ENCODE measurements around the gene VPS29.
"Not testable (repeated sequence)": the region's sequence is repeated elsewhere in the genome, so short reads cannot be mapped to it uniquely, and the experiment has no call there.

Gene VPS29

GRCh38 chr12:110520876-110521712, 19.2 kb upstream of the VPS29 start:
- DNase-seq, result not testable (repeated sequence)

- DNase-seq, result not testable (repeated sequence)
Observed at GRCh38 chr12:110518014-110518413, 16.1 kb upstream of the VPS29 start.

- no peak for DNase-seq
Observed at GRCh38 chr12:110516995-110517394, 15.1 kb upstream of the VPS29 start.

GRCh38 chr12:110514363-110514762, 12.5 kb upstream of the VPS29 start:
- no peak for DNase-seq

- DNase-seq, result no peak
Observed at GRCh38 chr12:110513842-110514241, 11.9 kb upstream of the VPS29 start.

GRCh38 chr12:110508071-110508586, 6.2 kb upstream of the VPS29 start:
- DNase-seq, result no peak

GRCh38 chr12:110505332-110505731, 3.4 kb upstream of the VPS29 start:
- DNase-seq, result no peak

GRCh38 chr12:110503432-110503831, 1.5 kb upstream of the VPS29 start:
- no peak for DNase-seq

GRCh38 chr12:110501399-110501751, 536 bp downstream of the VPS29 start:
- DNase-seq, result no peak

GRCh38 chr12:110498984-110499706, 2.8 kb downstream of the VPS29 start:
- DNase-seq, result no peak

GRCh38 chr12:110475426-110475825, 26.5 kb downstream of the VPS29 start:
- no peak for DNase-seq

GRCh38 chr12:110468214-110469048, 33.5 kb downstream of the VPS29 start, which contains the start of the genes FAM216A and GPN3:
Gene FAM216A (plus strand): TSS chr12:110468845. CDS start chr12:110468876, 31 bp downstream.
Gene GPN3 (minus strand): TSS chr12:110468257. CDS start chr12:110468203, 54 bp downstream.
- peak; percentile 96 to 97 for DNase-seq

GRCh38 chr12:110467847-110468213, 34.1 kb downstream of the VPS29 start:
- no peak for DNase-seq

- no peak for DNase-seq
Observed at GRCh38 chr12:110466791-110467190, 35.1 kb downstream of the VPS29 start.

- DNase-seq, result not testable (repeated sequence)
Observed at GRCh38 chr12:110465765-110466164, 36.1 kb downstream of the VPS29 start.

- DNase-seq, result no peak
Observed at GRCh38 chr12:110465024-110465423, 36.9 kb downstream of the VPS29 start.

GRCh38 chr12:110461189-110461588, 40.7 kb downstream of the VPS29 start:
- not testable (repeated sequence) for DNase-seq

- no peak for DNase-seq
Observed at GRCh38 chr12:110458756-110459155, 43.2 kb downstream of the VPS29 start.

GRCh38 chr12:110453569-110454296, 48.2 kb downstream of the VPS29 start:
- DNase-seq, result no peak

- no peak for DNase-seq
Observed at GRCh38 chr12:110451263-110451662, 50.6 kb downstream of the VPS29 start.

GRCh38 chr12:110449799-110450497, 52.0 kb downstream of the VPS29 start, which contains the start of gene ARPC3:
Gene ARPC3 (minus strand): TSS chr12:110450337. CDS start chr12:110450260, 77 bp downstream.
- peak; percentile 95 for DNase-seq

Data from CD4-positive, alpha-beta T cell treated with Interleukin-1 beta for 1 hour (primary cell).